GM12878 (cell line): ENCODE data around the gene DYDC1. TPM values are rescaled to one million over a fixed set of nuclear protein-coding genes. Genes with fewer than 3 reads are reported as not detected.

ENCODE experiments used
- ATAC-seq: fragments of 200-7000 bp; cut with Tn5 transposase; 3 replicates; pipeline ENCODE4 v1.9.1; 2020; ENCODE audit warnings: mild to moderate bottlenecking, moderate library complexity
- BruUV-seq: library from RNA; stranded (reverse); fragments of 400-500 nt; replicated peaks from 2 replicates; lab custom pipeline; 2021; lab: Mats Ljungman, UMichigan
- CTCF ChIA-PET: fragments of 300-600 bp; sonication (Branson Sonifier 250); formaldehyde crosslinking; extraction: SDS; loops from one replicate; lab custom pipeline; 2021; ENCODE audit warnings: inconsistent platforms; lab: Yijun Ruan, JAX
- POLR2A ChIA-PET: fragments of 350-600 bp; formaldehyde crosslinking; extraction: SDS; loops from one replicate; lab custom pipeline; 2021; ENCODE audit warnings: inconsistent platforms; lab: Charles Lee
- RAD21 ChIA-PET: fragments of 300-600 bp; sonication (Branson Sonifier 250); formaldehyde crosslinking; loops from one replicate; lab custom pipeline; 2023; ENCODE audit warnings: antibody characterized with exemption; ENCODE audit not compliant: unreplicated experiment; lab: Charles Lee
- SMC1A ChIA-PET: fragments of 300-600 bp; sonication (Branson Sonifier 250); formaldehyde crosslinking; loops from one replicate; lab custom pipeline; 2023; ENCODE audit not compliant: unreplicated experiment, uncharacterized antibody; lab: Charles Lee
- DNase-seq: peaks from one replicate; pipeline ENCODE4 v3.0.0-alpha.2; 2011; ENCODE audit warnings: low read depth, low spot score
- FAIRE-seq: peaks from 3 replicates; lab custom pipeline; 2011; peaks lifted over from hg19 to GRCh38; lab: Jason Lieb, UNC
- H2AFZ ChIP-seq: 2 replicates; pipeline ENCODE4 v1.6.0; 2011; ENCODE audit warnings: low read depth, low read length, control low read depth; ENCODE audit not compliant: control insufficient read depth
- H3K27ac ChIP-seq: 2 replicates; pipeline ENCODE4 v1.5.1; 2011; ENCODE audit warnings: control low read depth; ENCODE audit not compliant: control insufficient read depth, insufficient read depth
- H3K27me3 ChIP-seq, 2 experiments: replicated peaks in 1 of 2; 2 replicates each; pipeline versions ENCODE4 v1.6.0 to v1.6.1; 2011; ENCODE audit warnings: low read length in 1 of 2; ENCODE audit not compliant: control insufficient read depth in 2 of 2, insufficient read depth in 2 of 2
- H3K36me3 ChIP-seq, 2 experiments: 2 replicates each; pipeline ENCODE4 v1.5.1; 2011; ENCODE audit warnings: low read length in 1 of 2; ENCODE audit not compliant: control insufficient read depth in 2 of 2, insufficient read depth in 2 of 2
- H3K4me1 ChIP-seq: 2 replicates; pipeline ENCODE4 v1.6.1; 2011; ENCODE audit warnings: mild to moderate bottlenecking, low read length, moderate library complexity, mixed read lengths; ENCODE audit not compliant: control insufficient read depth, insufficient read depth
- H3K4me2 ChIP-seq: 2 replicates; pipeline ENCODE4 v1.6.0; 2011; ENCODE audit warnings: control low read depth; ENCODE audit not compliant: control insufficient read depth, insufficient read depth
- H3K4me3 ChIP-seq: fragments of 200-600 bp; sonication (generic); 2 replicates; pipeline ENCODE4 v1.5.1; 2016
- H3K79me2 ChIP-seq: 2 replicates; pipeline ENCODE4 v1.6.0; 2011; ENCODE audit warnings: low read length; ENCODE audit not compliant: control insufficient read depth, insufficient read depth
- H3K9ac ChIP-seq: 2 replicates; pipeline ENCODE4 v1.8.0; 2011; ENCODE audit warnings: low read length, control low read depth, mixed read lengths; ENCODE audit not compliant: control insufficient read depth, insufficient read depth
- H3K9me3 ChIP-seq: replicated peaks from 3 replicates; pipeline ENCODE4 v1.5.1; 2011; ENCODE audit warnings: mild to moderate bottlenecking, low read length; ENCODE audit not compliant: control insufficient read depth, insufficient read depth
- H4K20me1 ChIP-seq: 2 replicates; pipeline ENCODE4 v1.6.0; 2011; ENCODE audit not compliant: control insufficient read depth, insufficient read depth
- ATF7 ChIP-seq: fragments of 450-650 bp; IDR thresholded peaks from 2 replicates; pipeline ENCODE4 v1.6.1; 2016; ENCODE audit warnings: low read depth, mild to moderate bottlenecking
- CEBPZ ChIP-seq: fragments of 150-350 bp; IDR thresholded peaks from 2 replicates; pipeline ENCODE4 v1.6.1; 2016; ENCODE audit warnings: low read depth, low read length
- FOXK2 ChIP-seq: fragments of 450-650 bp; IDR thresholded peaks from 2 replicates; pipeline ENCODE4 v1.6.1; 2017; ENCODE audit warnings: mild to moderate bottlenecking, moderate library complexity
- HCFC1 ChIP-seq: fragments of 150-350 bp; IDR thresholded peaks from 2 replicates; pipeline ENCODE4 v1.6.1; 2014; ENCODE audit warnings: low read length
- IRF5 ChIP-seq: fragments of 450-650 bp; IDR thresholded peaks from 2 replicates; pipeline ENCODE4 v1.6.1; 2017; ENCODE audit warnings: borderline replicate concordance
- JUND ChIP-seq: IDR thresholded peaks from 2 replicates; pipeline ENCODE4 v1.6.1; 2012; ENCODE audit warnings: low read depth, mild to moderate bottlenecking, low read length, improper control_type of control experiment, moderate library complexity
- LARP7 ChIP-seq: fragments of 450-650 bp; IDR thresholded peaks from 2 replicates; pipeline ENCODE4 v1.6.1; 2017; ENCODE audit warnings: mild to moderate bottlenecking
- NFIC ChIP-seq: IDR thresholded peaks from 2 replicates; pipeline ENCODE4 v1.6.1; 2012; ENCODE audit warnings: low read depth, mild to moderate bottlenecking, inconsistent platforms, low read length, moderate library complexity
- NRF1 ChIP-seq: conservative IDR thresholded peaks from 2 replicates; pipeline ENCODE4 v1.6.1; 2011; ENCODE audit warnings: mild to moderate bottlenecking, low read depth, low read length, improper control_type of control experiment
- PAX5 ChIP-seq: IDR thresholded peaks from 2 replicates; pipeline ENCODE4 v1.6.1; 2011; ENCODE audit warnings: low read depth, low read length, borderline replicate concordance
- SREBF2 ChIP-seq: IDR thresholded peaks from 2 replicates; pipeline ENCODE4 v1.6.1; 2012; ENCODE audit warnings: mild to moderate bottlenecking, low read length
- TBL1XR1 ChIP-seq: IDR thresholded peaks from 2 replicates; pipeline ENCODE4 v1.6.1; 2012; ENCODE audit warnings: low read depth, low read length, improper control_type of control experiment
- YBX1 ChIP-seq: fragments of 450-650 bp; IDR thresholded peaks from 2 replicates; pipeline ENCODE4 v1.6.1; 2016; ENCODE audit warnings: antibody characterized with exemption
- ZBED1 ChIP-seq: IDR thresholded peaks from 2 replicates; pipeline ENCODE4 v1.6.1; 2016; ENCODE audit warnings: borderline replicate concordance
- ZBTB33 ChIP-seq: fragments of 450-650 bp; IDR thresholded peaks from 2 replicates; pipeline ENCODE4 v1.6.1; 2017; ENCODE audit warnings: mild to moderate bottlenecking
- ZBTB4 ChIP-seq: fragments of 450-650 bp; formaldehyde crosslinking; IDR thresholded peaks from 2 replicates; pipeline ENCODE4 v1.4.0; 2022; ENCODE audit warnings: mild to moderate bottlenecking, moderate library complexity
- WGBS: methylation state at CpG from one replicate; pipeline ENCODE4 v1.1.6; 2016; ENCODE audit warnings: low lambda C conversion rate; ENCODE audit not compliant: insufficient replicate concordance, insufficient coverage; ENCODE audit errors: missing lambda C conversion rate; 5-methylcytosine and 5-hydroxymethylcytosine counted together
- in situ Hi-C: fragments of 300-500 bp; cut with MboI; formaldehyde crosslinking; loops from 9 replicates; pipeline ENCODE4 v1.14.3; 2018; ENCODE audit warnings: mixed read lengths
- intact Hi-C: fragments of 100-400 bp; cut with micrococcal nuclease; formaldehyde crosslinking; loops from one replicate; pipeline ENCODE4 v1.14.2; 2022; ENCODE audit not compliant: unreplicated experiment
- polyA plus RNA-seq, 11 experiments: library from polyadenylated mRNA; depleted of rRNA in 4 of 11; unstranded in 6 of 11; stranded (reverse) in 5 of 11; fragments of >200 nt; fragmentation: Nextera tagmentation in 4 of 11; fragmentation: Illumina TruSeq in 1 of 11; extraction: Ambion mirVana in 4 of 11; extraction: Trizol in 1 of 11; gene quantifications; 1 replicate in 1 of 11; 2 replicates in 10 of 11; pipeline versions ENCODE4 v1.2.1 to v1.2.3, GENCODE V29; 2011 to 2016; ENCODE audit warnings: inconsistent platforms in 2 of 11, missing spikeins in 2 of 11, low read depth in 1 of 11
- total RNA-seq, 4 experiments: library from RNA; depleted of rRNA in 3 of 4; stranded (reverse); fragments of >200 nt in 3 of 4; fragmentation: Illumina TruSeq in 1 of 4; extraction: Trizol in 1 of 4; gene quantifications; 2 replicates each; pipeline versions ENCODE4 v1.2.1 to v1.2.3, GENCODE V29; 2013 to 2021

The DYDC1 gene
- total and polyA plus RNA-seq, 10 of the 15 experiments (the other 5 are each of a cell fraction or from before 2014, with no cell fraction given): not detected

- ATAC-seq (no peak), FAIRE-seq (no peak), DNase-seq (no peak)
- Histone ChIP-seq H3K79me2 (no peaks in the 10 kb centered on the region), H3K4me3 (no peak overlapping the region), H3K9ac (no peak overlapping the region), H3K36me3 (no peaks in the 10 kb centered on the region), H3K27ac (no peak overlapping the region), H3K4me1 (no peaks in the 10 kb centered on the region), H3K4me2 (no peak overlapping the region), H3K27me3 (peaks cover 0 to 1% of the 10 kb centered on the region in 2 experiments; a peak in 2 of 4 replicates), H3K9me3 (no peaks in the 10 kb centered on the region), H4K20me1 (no peaks in the 10 kb centered on the region), H2AFZ (no peak overlapping the region)
- ChIA-PET CTCF (no interaction called here), RAD21 (no interaction called here), SMC1A (no interaction called here), POLR2A (interaction anchor here (0.6 kb wide), 1 partner anchor 19 kb away, joined by 5 read pairs; no protein-coding TSS in a partner anchor)
- in situ Hi-C loops (no loop called here), intact Hi-C loops (no loop called here)
- 0% methylated on average over 2 of the region's 2 CpGs for WGBS
- BruUV-seq: no TSS peak
- TF ChIP-seq ZBED1: no peak
- no peak for TF ChIP-seq JUND
- TF ChIP-seq NRF1: no peak
- no peak for TF ChIP-seq NFIC
- no peak for TF ChIP-seq FOXK2
- TF ChIP-seq PAX5: no peak
- TF ChIP-seq ZBTB4 (CRISPR knock-in tag): no peak
- no peak for TF ChIP-seq TBL1XR1
- no peak for TF ChIP-seq LARP7
- TF ChIP-seq IRF5: no peak
- no peak for TF ChIP-seq HCFC1
- no peak for TF ChIP-seq CEBPZ
- TF ChIP-seq ZBTB33: no peak
- TF ChIP-seq SREBF2: no peak
- no peak for TF ChIP-seq ATF7
- no peak for TF ChIP-seq YBX1
Measured at GRCh38 chr10:80322158-80322557, 34.4 kb downstream of the DYDC1 start.
